K562 (cell line): ENCODE results near the gene BMI1. TPM values are rescaled to one million over a fixed set of nuclear protein-coding genes. Genes with fewer than 3 reads are reported as not detected.

ENCODE experiments used
- ARHGAP35 ChIP-seq: fragments of 450-650 bp; IDR thresholded peaks from 2 replicates; pipeline ENCODE4 v1.6.1; 2018; ENCODE audit not compliant: partially characterized antibody
- ETV5 ChIP-seq: sonication (generic); formaldehyde crosslinking; IDR thresholded peaks from 2 replicates; pipeline ENCODE4 v1.4.0; 2020; ENCODE audit warnings: low read depth, mild to moderate bottlenecking, missing genetic modification reagents
- HSF4 ChIP-seq: fragments of 250-450 bp; sonication (Bioruptor Pico); IDR thresholded peaks from 2 replicates; pipeline ENCODE4 v2.1.2; 2022; ENCODE audit warnings: mild to moderate bottlenecking, moderate library complexity, borderline replicate concordance
- JUN ChIP-seq, 2 experiments: sonication (generic) in 1 of 2; formaldehyde crosslinking in 1 of 2; IDR thresholded peaks; 2 replicates each; pipeline versions ENCODE4 v1.6.1 to v1.8.0; 2012 to 2022; ENCODE audit warnings: borderline replicate concordance in 2 of 2, mild to moderate bottlenecking in 2 of 2, improper control_type of control experiment in 1 of 2, low read depth in 1 of 2, low read length in 1 of 2, missing genetic modification reagents in 1 of 2
- KAT7 ChIP-seq: sonication (generic); formaldehyde crosslinking; IDR thresholded peaks from 2 replicates; pipeline ENCODE4 v1.8.0; 2022; ENCODE audit warnings: missing genetic modification reagents, mild to moderate bottlenecking, borderline replicate concordance
- KHSRP ChIP-seq: fragments of 450-650 bp; IDR thresholded peaks from 2 replicates; pipeline ENCODE4 v1.6.1; 2017
- LCOR ChIP-seq: sonication (generic); formaldehyde crosslinking; IDR thresholded peaks from 2 replicates; pipeline ENCODE4 v1.8.0; 2022; ENCODE audit warnings: mild to moderate bottlenecking, missing genetic modification reagents
- MEF2A ChIP-seq: IDR thresholded peaks from 2 replicates; pipeline ENCODE4 v1.6.1; 2011; ENCODE audit warnings: low read depth, mild to moderate bottlenecking, low read length, moderate library complexity; ENCODE audit not compliant: control insufficient read depth
- NCOA1 ChIP-seq: fragments of 450-650 bp; IDR thresholded peaks from 2 replicates; pipeline ENCODE4 v1.6.1; 2016; ENCODE audit warnings: low read depth
- NFXL1 ChIP-seq: fragments of 450-650 bp; formaldehyde crosslinking; IDR thresholded peaks from 2 replicates; pipeline ENCODE4 v1.4.0; 2021; ENCODE audit warnings: mild to moderate bottlenecking
- RAD21 ChIP-seq, 2 experiments: fragments of 250-450 bp in 1 of 2; fragments of 450-650 bp in 1 of 2; sonication (Bioruptor Pico) in 1 of 2; formaldehyde crosslinking in 1 of 2; IDR thresholded peaks in 1 of 2; conservative IDR thresholded peaks in 1 of 2; 2 replicates each; pipeline versions ENCODE4 v1.4.0 to v1.8.0; 2020 to 2022; ENCODE audit warnings: mild to moderate bottlenecking in 2 of 2, moderate library complexity in 1 of 2
- SAFB ChIP-seq: fragments of 200-400 bp; formaldehyde crosslinking; IDR thresholded peaks from 2 replicates; pipeline ENCODE4 v1.6.1; 2017; ENCODE audit warnings: low read depth, low read length, borderline replicate concordance
- SMARCA5 ChIP-seq: fragments of 450-650 bp; IDR thresholded peaks from 2 replicates; pipeline ENCODE4 v1.6.1; 2016
- ZNF561 ChIP-seq: fragments of 450-650 bp; formaldehyde crosslinking; conservative IDR thresholded peaks from 2 replicates; pipeline ENCODE4 v1.4.0; 2020; ENCODE audit warnings: mild to moderate bottlenecking, moderate library complexity
- polyA plus RNA-seq, 8 experiments: library from polyadenylated mRNA; depleted of rRNA in 4 of 8; stranded (reverse) in 5 of 8; unstranded in 3 of 8; fragments of >200 nt; fragmentation: Nextera tagmentation in 2 of 8; fragmentation: Illumina TruSeq in 1 of 8; extraction: Ambion mirVana in 2 of 8; extraction: Trizol in 1 of 8; gene quantifications; 2 replicates each; pipeline versions ENCODE4 v1.2.1 to v1.2.3, GENCODE V29; 2011 to 2014; ENCODE audit warnings: inconsistent platforms in 1 of 8, missing spikeins in 1 of 8
- total RNA-seq, 7 experiments: library from RNA; depleted of rRNA in 6 of 7; stranded (reverse); fragments of >200 nt in 6 of 7; fragmentation: Illumina TruSeq in 2 of 7; extraction: Trizol in 2 of 7; gene quantifications; 2 replicates each; pipeline versions ENCODE4 v1.2.1 to v1.2.3, GENCODE V29; 2011 to 2021; ENCODE audit warnings: low replicate concordance in 1 of 7
- TF ChIP-seq, protein P1 (sequence below): fragments of 250-450 bp; sonication (Bioruptor Pico); IDR thresholded peaks from 2 replicates; pipeline ENCODE4 v1.5.0; 2020; ENCODE audit warnings: mild to moderate bottlenecking
- TF ChIP-seq, protein P2 (sequence below): IDR thresholded peaks from 3 replicates; pipeline ENCODE4 v1.6.1; 2011; ENCODE audit warnings: borderline replicate concordance, mild to moderate bottlenecking; ENCODE audit not compliant: insufficient read length, insufficient read depth

Gene BMI1
- total and polyA plus RNA-seq, 9 of the 15 experiments (the other 6 are each of a cell fraction or from before 2014, with no cell fraction given), result 21.4 to 103 (median 70.8) TPM

DNA sequence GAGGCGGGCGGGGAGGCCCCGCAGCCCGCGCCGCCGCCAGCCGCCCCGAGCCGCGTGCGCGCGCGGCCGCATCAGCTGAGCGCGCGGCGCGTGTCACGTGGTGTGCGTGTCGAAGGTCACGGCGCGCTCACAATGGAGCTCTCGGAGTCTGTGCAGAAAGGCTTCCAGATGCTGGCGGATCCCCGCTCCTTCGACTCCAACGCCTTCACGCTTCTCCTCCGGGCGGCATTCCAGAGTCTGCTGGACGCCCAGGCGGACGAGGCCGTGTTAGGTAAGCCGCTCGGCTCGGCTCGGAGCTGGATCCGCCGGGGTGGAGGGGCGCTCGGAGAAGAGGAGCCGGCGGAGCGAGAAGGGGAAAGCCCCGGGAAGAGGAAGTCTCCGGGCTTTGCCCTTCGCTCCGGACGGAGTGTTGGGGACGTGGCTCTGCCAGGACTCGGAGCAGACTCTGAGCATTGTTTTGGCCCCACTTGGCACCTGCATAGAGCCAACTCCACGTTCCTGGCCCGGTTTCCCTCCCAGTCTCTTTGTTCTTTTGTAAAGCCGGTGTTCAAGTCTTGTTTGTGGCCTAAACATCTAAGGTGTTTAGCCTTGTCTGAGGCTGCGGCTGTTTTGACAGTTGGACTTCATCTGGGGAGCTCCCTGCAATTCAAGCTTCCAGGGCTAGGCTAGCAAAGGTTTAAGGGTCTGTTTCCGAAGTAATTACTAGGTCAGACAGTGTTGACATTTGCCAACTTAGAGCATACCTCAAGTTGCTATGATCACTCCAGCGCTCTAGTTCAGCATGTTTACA lies 4.4 kb upstream of the BMI1 start, which contains the start of gene COMMD3 (continued):
- peak; percentile 25 for TF ChIP-seq ARHGAP35
- TF ChIP-seq KAT7 (CRISPR knock-in tag), result peak; percentile 85; the same call in 1 of the 2 replicates
- peak; percentile 78 for TF ChIP-seq LCOR (CRISPR knock-in tag)
- TF ChIP-seq ZNF561, result no peak
- TF ChIP-seq, protein P1, sequence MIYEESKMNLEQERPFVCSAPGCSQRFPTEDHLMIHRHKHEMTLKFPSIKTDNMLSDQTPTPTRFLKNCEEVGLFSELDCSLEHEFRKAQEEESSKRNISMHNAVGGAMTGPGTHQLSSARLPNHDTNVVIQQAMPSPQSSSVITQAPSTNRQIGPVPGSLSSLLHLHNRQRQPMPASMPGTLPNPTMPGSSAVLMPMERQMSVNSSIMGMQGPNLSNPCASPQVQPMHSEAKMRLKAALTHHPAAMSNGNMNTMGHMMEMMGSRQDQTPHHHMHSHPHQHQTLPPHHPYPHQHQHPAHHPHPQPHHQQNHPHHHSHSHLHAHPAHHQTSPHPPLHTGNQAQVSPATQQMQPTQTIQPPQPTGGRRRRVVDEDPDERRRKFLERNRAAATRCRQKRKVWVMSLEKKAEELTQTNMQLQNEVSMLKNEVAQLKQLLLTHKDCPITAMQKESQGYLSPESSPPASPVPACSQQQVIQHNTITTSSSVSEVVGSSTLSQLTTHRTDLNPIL (CRISPR knock-in tag), result no peak
- no peak for TF ChIP-seq HSF4 (CRISPR knock-in tag)
- TF ChIP-seq NCOA1, result peak; percentile 50; the same call in 1 of the 2 replicates
- TF ChIP-seq, protein P2, sequence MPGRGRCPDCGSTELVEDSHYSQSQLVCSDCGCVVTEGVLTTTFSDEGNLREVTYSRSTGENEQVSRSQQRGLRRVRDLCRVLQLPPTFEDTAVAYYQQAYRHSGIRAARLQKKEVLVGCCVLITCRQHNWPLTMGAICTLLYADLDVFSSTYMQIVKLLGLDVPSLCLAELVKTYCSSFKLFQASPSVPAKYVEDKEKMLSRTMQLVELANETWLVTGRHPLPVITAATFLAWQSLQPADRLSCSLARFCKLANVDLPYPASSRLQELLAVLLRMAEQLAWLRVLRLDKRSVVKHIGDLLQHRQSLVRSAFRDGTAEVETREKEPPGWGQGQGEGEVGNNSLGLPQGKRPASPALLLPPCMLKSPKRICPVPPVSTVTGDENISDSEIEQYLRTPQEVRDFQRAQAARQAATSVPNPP, result no peak
- TF ChIP-seq RAD21 (CRISPR knock-in tag; conservative IDR thresholded peaks at IDR 0.05 in 1 of 2, IDR thresholded peaks at IDR 0.05 in 1 of 2), result no peak
- TF ChIP-seq ETV5 (CRISPR knock-in tag), result peak; percentile 33; the same call in 1 of the 2 replicates
- TF ChIP-seq MEF2A, result no peak
- no peak; the same call in 1 of the 2 replicates for TF ChIP-seq SMARCA5
- no peak; the same call in 1 of the 2 replicates for TF ChIP-seq JUN (IDR thresholded peaks at IDR 0.05; ENCODE audit: borderline replicate concordance, low read depth, low read length)
- no peak for TF ChIP-seq JUN (CRISPR knock-in tag; IDR thresholded peaks at IDR 0.05; ENCODE audit: borderline replicate concordance)
- TF ChIP-seq NFXL1 (CRISPR knock-in tag), result no peak
- no peak for TF ChIP-seq KHSRP
- TF ChIP-seq SAFB, result no peak
